Fibroblast of skin of scalp (primary cell): ENCODE results near the gene RAB3D.
A peak's percentile ranks its signal among the peaks of the same experiment; 100 is the strongest.
"Not testable (repeated sequence)": the region's sequence is repeated elsewhere in the genome, so short reads cannot be mapped to it uniquely, and the experiment has no call there.

Source experiments
- DNase-seq: peaks from one replicate; pipeline ENCODE4 v3.0.0-alpha.2; 2013

RAB3D gene

GRCh38 chr19:11338121-11338520 is 1.3 kb downstream of the RAB3D start:
- DNase-seq: no peak

GRCh38 chr19:11337080-11337479 is 2.4 kb downstream of the RAB3D start:
- DNase-seq: no peak

- no peak for DNase-seq
Measured at GRCh38 chr19:11335449-11336146, 3.9 kb downstream of the RAB3D start.

- peak; percentile 24 for DNase-seq
Measured at GRCh38 chr19:11333838-11334237, 5.6 kb downstream of the RAB3D start.

GRCh38 chr19:11332822-11333221 is 6.6 kb downstream of the RAB3D start:
- DNase-seq: no peak

- no peak for DNase-seq
Measured at GRCh38 chr19:11331502-11331901, 8.0 kb downstream of the RAB3D start.

- DNase-seq: no peak
Measured at GRCh38 chr19:11330127-11330526, 9.3 kb downstream of the RAB3D start.

GRCh38 chr19:11325544-11325943 is 13.9 kb downstream of the RAB3D start:
- no peak for DNase-seq

- no peak for DNase-seq
Measured at GRCh38 chr19:11324748-11325389, 14.6 kb downstream of the RAB3D start.

- DNase-seq: peak; percentile 91
Measured at GRCh38 chr19:11324079-11324661, 15.3 kb downstream of the RAB3D start.

GRCh38 chr19:11323601-11324078 is 15.8 kb downstream of the RAB3D start:
- DNase-seq: no peak

GRCh38 chr19:11322269-11323024 is 17.0 kb downstream of the RAB3D start:
- peak; percentile 12 for DNase-seq

GRCh38 chr19:11321191-11322126 is 18.0 kb downstream of the RAB3D start:
- DNase-seq: no peak

- DNase-seq: not testable (repeated sequence)
Measured at GRCh38 chr19:11320278-11320995, 19.0 kb downstream of the RAB3D start.

GRCh38 chr19:11306337-11306736 is 33.1 kb downstream of the RAB3D start:
- DNase-seq: no peak

GRCh38 chr19:11304936-11305335 is 34.5 kb downstream of the RAB3D start:
- DNase-seq: no peak

- DNase-seq: no peak
Measured at GRCh38 chr19:11300811-11301120, 38.7 kb downstream of the RAB3D start.

GRCh38 chr19:11299946-11300810 is 39.3 kb downstream of the RAB3D start:
- no peak for DNase-seq

- DNase-seq: no peak
Measured at GRCh38 chr19:11296264-11296663, 43.2 kb downstream of the RAB3D start.

GRCh38 chr19:11295665-11296245 is 43.7 kb downstream of the RAB3D start, which contains the start of gene TSPAN16:
Gene TSPAN16 (plus strand): TSS chr19:11296160. CDS start chr19:11296298, 138 bp downstream.
- DNase-seq: no peak
